Activated T-cell treated with anti-CD3 and anti-CD28 coated beads, Interleukin-2, amount 50 U/mL, for 4 hours (primary cell): Measurements from ENCODE around the gene MORN5. TPM values are rescaled to one million over a fixed set of nuclear protein-coding genes. Genes with fewer than 3 reads are reported as not detected.

ENCODE experiments used
- ATAC-seq, 2 donors: fragments of 200-7000 bp; cut with Tn5 transposase; one replicate each; pipeline ENCODE4 v1.10.0; 2021
- DNase-seq: peaks from one replicate; pipeline ENCODE4 v3.0.0-alpha.2; 2020
- H3K27me3 Mint-ChIP-seq: one replicate; pipeline ENCODE4 v1.8.0; 2021; ENCODE audit warnings: low read depth, mixed read lengths
- H3K36me3 Mint-ChIP-seq: one replicate; pipeline ENCODE4 v1.8.0; 2022; ENCODE audit warnings: mixed read lengths; ENCODE audit not compliant: insufficient read depth
- H3K4me1 Mint-ChIP-seq: one replicate; pipeline ENCODE4 v1.8.0; 2021; ENCODE audit warnings: low read depth, mixed read lengths
- H3K4me3 Mint-ChIP-seq: one replicate; pipeline ENCODE4 v1.8.0; 2021; ENCODE audit warnings: mild to moderate bottlenecking, moderate library complexity, mixed read lengths
- H3K9me3 Mint-ChIP-seq: one replicate; pipeline ENCODE4 v1.8.0; 2021; ENCODE audit warnings: mixed read lengths
- total RNA-seq, 3 donors: library from RNA; stranded (reverse); gene quantifications; one replicate each; pipeline ENCODE4 v1.2.1, GENCODE V29; 2021

Gene MORN5
- total RNA-seq, 3 donors from 2014 or later: not detected

DNA sequence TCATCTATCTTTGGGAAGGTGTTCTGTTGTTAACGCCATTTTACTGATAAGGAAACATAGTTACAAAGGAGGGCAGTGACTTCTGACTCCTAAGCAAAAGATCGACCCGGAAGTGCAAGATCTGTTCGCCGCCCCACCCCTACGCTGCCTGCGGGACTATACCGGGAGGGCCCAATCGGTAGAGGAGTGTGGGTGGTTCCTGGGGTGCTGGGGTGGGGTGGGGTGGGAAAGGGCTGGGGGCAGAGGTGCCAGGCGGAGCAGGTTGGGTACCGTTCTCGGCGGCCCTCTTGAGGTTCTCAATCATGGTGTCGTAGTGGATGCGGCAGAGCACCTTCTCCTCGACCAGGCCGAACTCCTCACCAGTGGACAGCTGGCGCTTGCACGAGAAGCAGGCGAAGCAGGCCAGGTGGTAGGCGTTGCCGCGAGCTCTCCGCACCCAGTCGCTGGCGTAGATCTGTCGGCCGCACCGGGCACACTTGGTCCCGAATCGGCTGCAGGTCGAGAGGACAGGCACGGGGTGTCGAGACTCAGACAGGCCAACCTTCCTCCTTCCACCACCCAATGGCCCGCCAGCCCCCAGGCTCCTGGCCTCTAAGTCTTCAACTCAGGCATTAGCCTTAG is 57.2 kb downstream of the MORN5 start:
- Mint-ChIP-seq H3K9me3 (no peaks in the 10 kb centered on the region), H3K4me1 (peaks cover 31% of the 10 kb centered on the region), H3K4me3 (no peak overlapping the region), H3K27me3 (peaks cover 84% of the 10 kb centered on the region), H3K36me3 (no peaks in the 10 kb centered on the region)
- no peak for ATAC-seq
- no peak for DNase-seq

DNA sequence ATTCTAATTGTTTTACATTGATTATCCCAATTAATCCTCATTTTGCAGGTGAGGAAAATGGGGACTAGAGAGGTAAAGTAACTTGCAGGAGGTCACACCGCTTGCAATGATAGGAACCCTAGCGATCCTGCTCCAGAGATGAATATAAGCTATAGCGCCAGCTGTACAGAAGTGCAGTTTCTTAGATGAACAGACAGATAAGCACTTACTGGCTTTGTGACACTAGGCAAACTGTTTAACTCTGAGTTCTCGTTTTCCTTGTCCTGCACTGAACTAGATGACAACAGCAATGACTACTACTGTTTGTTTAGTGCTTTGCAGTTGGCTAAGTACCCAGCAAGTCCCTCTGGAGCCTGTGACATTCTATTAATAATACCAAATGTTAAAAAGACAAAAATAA is 57.9 kb downstream of the MORN5 start:
- H3K4me1 Mint-ChIP-seq: peaks cover 31% of the 10 kb centered on the region
- ATAC-seq (no peak), DNase-seq (no peak)
- H3K27me3 Mint-ChIP-seq: peaks cover 85% of the 10 kb centered on the region
- H3K4me3 Mint-ChIP-seq: no peak overlapping the region
- no peaks in the 10 kb centered on the region for H3K36me3 Mint-ChIP-seq
- no peaks in the 10 kb centered on the region for H3K9me3 Mint-ChIP-seq

DNA sequence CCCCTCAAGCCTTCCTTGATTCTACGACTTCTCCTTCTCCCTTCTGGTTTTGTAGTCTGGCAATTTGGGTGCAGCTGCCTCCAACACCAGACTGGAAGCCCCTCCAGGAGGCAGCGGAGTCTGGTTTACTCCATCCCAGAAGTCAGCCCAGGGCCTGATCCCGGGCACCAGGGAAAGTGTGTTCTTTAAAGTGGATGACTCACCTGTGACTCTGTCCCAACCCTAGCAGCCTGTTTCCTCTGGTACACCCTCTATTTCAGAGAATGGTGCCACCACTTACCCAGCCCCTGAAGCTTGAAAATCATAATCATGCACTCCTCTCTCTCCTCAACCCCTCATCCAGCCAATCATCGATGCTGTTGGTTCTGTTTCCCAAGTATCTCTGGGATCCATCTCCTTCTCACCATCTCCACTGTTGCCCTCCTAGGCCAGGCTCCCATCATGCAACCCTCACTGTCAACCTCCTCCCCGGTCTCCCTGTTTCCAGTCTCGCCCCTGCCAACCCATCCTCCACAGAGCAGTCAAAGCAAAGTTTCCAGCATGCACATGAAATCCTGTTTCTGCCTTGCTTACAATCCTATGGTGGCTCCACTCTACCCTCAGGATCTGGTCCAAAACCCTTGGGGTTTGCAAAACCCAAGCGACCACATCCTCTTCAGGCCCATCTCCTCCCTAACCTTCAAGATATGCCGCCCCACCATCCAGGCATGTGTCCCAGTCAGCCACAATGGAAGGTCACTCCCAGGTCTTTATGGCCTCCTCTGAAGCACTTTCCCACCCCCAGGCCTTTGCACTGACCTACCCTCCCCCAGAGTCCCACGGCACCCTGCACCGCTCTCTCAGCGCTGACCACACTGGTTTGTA is 58.6 kb downstream of the MORN5 start:
- no peak for ATAC-seq
- Mint-ChIP-seq H3K36me3 (no peaks in the 10 kb centered on the region), H3K27me3 (peaks cover 85% of the 10 kb centered on the region), H3K4me3 (peak overlapping the region; percentile 57), H3K9me3 (no peaks in the 10 kb centered on the region), H3K4me1 (peaks cover 27% of the 10 kb centered on the region)
- no peak for DNase-seq

DNA sequence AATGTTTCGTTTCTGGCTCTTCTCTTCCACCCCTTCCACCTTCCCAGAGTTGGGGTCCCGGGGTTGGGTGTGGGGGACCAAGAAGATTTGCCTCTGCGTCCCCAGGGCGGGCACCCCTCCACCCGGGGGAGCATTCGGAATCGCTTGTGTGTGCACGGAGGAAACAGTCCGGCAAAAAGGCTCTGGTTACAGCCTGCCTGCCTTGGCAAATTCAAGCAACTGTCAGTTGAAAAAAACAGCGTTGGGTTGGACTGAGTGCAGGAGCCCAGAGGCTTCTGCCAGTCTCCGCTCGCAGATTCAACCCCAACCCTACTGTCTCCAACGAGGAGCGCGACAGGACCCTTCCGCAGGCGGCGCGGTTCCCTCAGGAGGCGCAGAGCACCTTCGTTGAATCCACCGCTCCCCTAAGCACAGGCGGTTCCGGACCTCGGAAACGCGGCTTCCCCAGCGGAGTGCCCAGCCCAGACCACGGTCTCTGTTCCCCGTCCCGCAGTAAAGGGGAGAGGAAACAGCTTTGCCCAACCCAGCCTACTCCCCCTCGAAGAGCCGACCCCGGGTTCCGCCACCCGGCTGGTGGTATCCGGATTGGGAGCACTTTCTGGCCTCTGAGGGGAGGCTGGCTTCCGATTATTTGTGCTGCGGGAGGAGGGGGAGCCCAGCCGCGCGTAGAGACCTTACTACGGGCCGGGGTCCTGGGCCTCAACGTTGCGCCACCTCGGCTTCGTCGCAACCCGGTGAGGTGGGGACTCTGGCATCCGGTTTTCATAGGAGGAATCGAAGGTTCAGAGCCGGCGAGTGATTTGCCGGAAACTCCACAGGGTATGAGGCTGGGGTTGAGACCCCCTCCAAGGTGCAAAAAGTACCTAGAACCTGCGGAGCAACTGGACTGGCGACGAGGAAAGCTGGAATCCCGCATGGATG is 59.5 kb downstream of the MORN5 start:
- Mint-ChIP-seq H3K4me1 (peaks cover 27% of the 10 kb centered on the region), H3K4me3 (peak overlapping the region; percentile 57), H3K27me3 (peaks cover 85% of the 10 kb centered on the region), H3K9me3 (no peaks in the 10 kb centered on the region), H3K36me3 (no peaks in the 10 kb centered on the region)
- ATAC-seq (peak; percentile 34 to 35), DNase-seq (no peak)

DNA sequence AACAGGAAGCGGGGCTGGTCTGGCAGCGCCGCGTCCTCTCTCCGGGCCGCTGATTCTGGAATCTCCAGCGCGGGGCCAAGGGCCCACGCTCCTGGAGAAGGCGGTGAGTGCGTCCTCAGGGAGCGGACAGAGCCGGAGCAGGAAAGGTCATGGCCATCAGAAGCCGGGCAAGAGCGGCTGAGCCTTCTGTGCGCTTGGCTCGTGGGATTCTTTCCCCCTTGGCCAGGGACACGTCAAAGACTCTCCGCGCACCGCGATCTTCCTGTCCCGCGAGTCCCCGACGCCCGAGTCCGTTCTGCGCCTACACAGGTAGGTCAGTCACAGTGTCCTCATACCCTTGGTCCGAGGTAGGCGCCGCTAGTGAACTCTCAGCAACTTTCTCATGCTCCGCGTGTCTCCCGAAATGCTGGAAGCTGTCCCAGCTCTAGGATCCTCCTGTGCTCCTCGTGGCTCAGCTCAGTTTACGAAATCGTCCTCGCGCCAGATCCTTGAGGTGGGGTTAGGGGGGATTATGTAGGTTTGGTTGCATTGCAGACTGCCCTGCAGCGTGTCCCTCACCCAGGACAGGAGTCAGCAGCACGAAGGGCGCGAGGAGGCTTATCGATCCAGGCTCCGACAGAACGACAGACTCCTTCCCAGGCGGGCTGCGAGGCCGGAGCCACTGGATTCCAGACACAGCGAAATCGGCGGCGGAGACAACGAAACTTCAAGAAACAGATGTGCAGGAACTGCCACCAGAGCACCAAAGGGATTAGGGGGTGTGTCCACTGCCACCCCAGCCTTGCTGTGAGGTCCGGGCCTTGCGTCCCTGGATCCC is 60.4 kb downstream of the MORN5 start:
- Mint-ChIP-seq H3K4me3 (peak overlapping the region; percentile 57), H3K9me3 (no peaks in the 10 kb centered on the region), H3K36me3 (no peaks in the 10 kb centered on the region), H3K27me3 (peaks cover 85% of the 10 kb centered on the region), H3K4me1 (peaks cover 27% of the 10 kb centered on the region)
- ATAC-seq (no peak), DNase-seq (no peak)

DNA sequence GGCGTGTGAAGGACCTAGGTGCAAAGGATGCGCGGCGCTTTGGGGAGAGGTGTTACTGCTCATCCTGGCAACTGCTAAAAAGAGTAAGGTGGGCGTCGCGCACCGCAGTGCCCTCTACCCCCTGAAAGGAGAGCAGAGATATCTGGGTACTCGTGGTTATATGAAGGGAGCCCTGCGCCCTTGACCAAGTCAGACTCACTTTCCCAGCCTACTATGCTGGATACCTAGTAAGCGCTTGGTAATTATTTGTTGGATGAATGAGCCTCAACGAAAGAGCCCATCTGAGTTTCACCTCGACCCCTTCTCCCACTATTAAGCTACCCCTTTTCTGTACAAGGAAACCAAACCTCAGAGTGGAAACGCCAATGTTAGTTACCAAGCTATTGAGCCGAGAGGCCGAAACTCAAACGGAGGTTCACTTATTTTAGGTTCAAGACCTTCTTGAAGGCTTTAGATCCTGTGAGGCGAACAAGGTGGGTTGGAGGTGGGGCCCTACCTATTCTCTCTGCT is 61.0 kb downstream of the MORN5 start:
- Mint-ChIP-seq H3K4me1 (peaks cover 27% of the 10 kb centered on the region), H3K27me3 (peaks cover 81% of the 10 kb centered on the region), H3K9me3 (no peaks in the 10 kb centered on the region), H3K36me3 (no peaks in the 10 kb centered on the region), H3K4me3 (no peak overlapping the region)
- ATAC-seq: no peak
- DNase-seq: no peak

DNA sequence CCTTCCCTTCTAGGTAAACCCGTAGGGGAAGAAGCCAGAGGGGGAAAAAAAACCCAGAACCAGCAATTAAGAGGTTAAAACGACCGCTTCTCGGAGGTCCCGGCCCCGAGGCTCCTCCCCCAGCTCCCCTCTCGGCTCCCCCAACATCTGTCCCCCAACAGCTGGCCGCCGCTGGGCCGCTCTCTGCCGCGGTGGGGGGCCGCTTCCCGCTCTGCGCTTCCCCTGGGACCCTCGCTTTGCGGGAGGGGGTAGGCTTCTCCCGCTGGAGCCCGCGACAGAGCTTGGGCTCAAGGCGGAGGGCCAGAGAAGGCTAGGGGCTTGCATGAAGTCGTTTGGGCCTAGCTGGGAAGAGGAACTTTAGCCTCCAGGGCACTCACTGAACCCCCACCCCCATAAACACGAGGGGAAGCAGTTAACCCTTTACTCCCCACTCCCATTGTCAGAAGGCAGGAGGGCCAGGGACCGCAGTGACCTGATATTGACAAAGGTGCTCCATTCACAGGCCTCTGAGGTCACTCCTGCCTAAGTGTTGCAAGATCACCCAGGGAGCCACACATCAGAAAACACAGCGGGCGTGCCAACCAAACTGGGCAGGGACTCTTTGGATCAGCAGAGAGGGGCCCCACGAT is 61.6 kb downstream of the MORN5 start:
- no peaks in the 10 kb centered on the region for H3K36me3 Mint-ChIP-seq

DNA sequence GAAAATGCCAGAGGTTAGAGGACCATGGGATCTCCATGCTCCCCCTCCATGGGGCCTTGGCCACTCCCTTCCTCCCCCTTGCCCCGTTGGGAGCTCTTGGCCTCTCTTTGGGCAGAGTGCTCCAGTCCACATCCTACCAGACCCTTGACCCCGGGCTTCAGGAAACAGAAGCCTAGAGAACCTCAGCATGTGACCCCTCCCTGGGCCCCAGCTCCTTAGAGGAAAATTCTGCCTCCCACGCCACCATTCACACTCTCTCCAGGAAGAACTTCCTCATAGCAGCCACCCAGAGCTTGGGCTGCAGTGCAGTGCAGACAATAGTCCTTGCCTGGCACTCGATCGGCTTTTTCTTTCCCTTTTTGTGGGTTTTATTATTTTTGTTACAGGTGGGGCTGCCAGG is 63.1 kb downstream of the MORN5 start:
- Mint-ChIP-seq H3K4me3 (no peak overlapping the region), H3K9me3 (no peaks in the 10 kb centered on the region), H3K4me1 (peaks cover 31% of the 10 kb centered on the region), H3K36me3 (no peaks in the 10 kb centered on the region), H3K27me3 (peaks cover 80% of the 10 kb centered on the region)
- DNase-seq (no peak), ATAC-seq (no peak)

More for the DNA sequence above, 61.6 kb downstream of the MORN5 start:
- Mint-ChIP-seq H3K27me3 (peaks cover 77% of the 10 kb centered on the region), H3K4me3 (no peak overlapping the region), H3K4me1 (peaks cover 28% of the 10 kb centered on the region), H3K9me3 (no peaks in the 10 kb centered on the region)
- ATAC-seq (no peak), DNase-seq (no peak)

DNA sequence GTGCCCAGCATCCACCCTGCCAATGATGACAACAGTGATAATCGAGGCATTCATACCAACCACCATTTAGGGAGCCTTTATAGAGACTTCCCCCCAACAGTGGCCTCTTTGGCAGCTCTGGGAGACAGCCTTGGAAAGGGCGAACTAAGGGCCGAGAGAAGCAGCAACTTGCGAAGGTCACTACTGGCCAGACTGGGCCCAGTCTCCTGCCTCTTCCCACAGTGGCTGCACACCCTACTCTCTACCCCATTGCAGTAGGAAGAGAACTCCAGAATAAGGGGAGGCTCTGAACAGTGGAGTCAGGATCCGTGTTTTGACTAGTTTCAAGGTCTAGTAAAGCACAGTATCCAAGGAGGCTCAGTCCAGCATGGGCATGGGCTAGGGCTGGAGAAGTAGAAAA is 63.7 kb downstream of the MORN5 start:
- Mint-ChIP-seq H3K27me3 (peaks cover 74% of the 10 kb centered on the region), H3K36me3 (no peaks in the 10 kb centered on the region), H3K4me1 (peaks cover 24% of the 10 kb centered on the region), H3K9me3 (no peaks in the 10 kb centered on the region), H3K4me3 (no peak overlapping the region)
- DNase-seq (no peak), ATAC-seq (no peak)

DNA sequence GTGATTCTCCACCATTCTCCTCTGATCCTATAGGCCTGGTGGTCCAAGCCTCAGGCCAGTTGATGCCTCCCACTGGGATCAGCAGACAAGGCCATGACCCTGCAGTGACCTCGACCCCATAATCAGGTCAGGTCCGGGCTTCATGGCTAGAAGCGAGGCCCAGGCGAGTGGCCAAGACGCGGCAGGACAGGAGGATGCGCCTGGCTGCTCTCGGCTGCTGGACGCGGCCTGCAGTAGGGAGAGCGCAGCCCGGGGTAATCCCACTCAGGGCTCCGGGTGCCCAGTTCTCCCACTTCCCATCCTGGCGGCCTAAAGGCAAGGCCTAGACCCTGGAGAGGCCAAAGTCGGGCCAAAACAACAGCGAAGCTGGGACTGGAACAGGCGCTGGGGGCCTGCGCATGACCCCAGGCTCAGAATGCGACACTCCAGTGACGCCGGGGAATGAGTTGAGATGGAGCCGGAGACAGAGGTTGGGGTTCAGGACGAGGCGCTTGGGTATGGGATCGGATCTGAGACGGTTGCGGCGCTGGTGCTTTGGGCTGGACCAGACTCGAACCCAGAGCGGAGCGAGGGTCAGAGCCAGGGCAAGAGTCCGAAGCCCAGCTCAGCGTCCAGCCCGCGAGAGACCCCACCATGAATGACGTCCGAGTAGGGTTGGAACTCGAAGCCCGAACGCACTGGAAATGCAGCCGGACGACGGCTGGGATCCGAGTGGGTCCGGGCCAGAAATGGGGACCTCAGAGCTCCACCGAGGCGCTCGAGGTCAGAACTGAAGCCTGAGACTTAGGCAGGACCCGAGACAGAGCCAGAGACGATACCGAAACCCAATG is 65.8 kb downstream of the MORN5 start:
- DNase-seq (no peak), ATAC-seq (no peak)

DNA sequence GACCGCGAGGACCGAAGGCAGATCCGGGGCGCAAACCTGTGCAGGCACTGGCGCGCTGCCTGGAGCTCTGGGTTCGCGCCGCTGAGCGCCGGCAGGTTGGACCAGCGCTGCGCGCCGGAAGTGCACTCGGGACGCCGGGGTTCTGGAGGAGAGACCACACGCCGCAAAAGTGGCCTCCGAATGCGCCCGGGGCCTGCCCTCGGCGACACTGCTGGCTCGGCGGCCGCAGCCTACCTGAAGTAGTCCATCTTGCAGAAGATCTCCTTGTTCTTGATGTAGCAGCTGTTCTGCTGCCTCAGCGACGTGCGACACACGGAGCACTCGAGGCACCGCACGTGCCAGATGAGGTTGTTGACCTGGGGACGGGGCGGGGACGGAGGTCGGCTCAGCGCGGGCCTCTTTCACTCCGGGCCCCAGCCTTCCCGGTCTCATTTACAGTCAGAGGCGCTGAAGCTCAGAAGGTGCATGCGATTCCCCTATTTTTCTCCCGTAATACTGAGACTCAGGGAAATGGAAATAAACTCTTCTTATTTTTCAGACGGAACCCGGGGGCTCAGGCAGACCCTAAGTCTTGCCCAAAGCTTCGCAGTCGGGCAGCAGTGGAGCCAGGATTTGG is 66.5 kb downstream of the MORN5 start:
- H3K4me1 Mint-ChIP-seq: peaks cover 7% of the 10 kb centered on the region
- no peaks in the 10 kb centered on the region for H3K9me3 Mint-ChIP-seq
- no peak for ATAC-seq
- DNase-seq: no peak
- H3K36me3 Mint-ChIP-seq: no peaks in the 10 kb centered on the region
- H3K4me3 Mint-ChIP-seq: peak overlapping the region; percentile 2
- peaks cover 47% of the 10 kb centered on the region for H3K27me3 Mint-ChIP-seq

More for the DNA sequence above, 65.8 kb downstream of the MORN5 start:
- H3K27me3 Mint-ChIP-seq: peaks cover 53% of the 10 kb centered on the region
- H3K4me3 Mint-ChIP-seq: no peak overlapping the region
- no peaks in the 10 kb centered on the region for H3K36me3 Mint-ChIP-seq
- no peaks in the 10 kb centered on the region for H3K9me3 Mint-ChIP-seq
- H3K4me1 Mint-ChIP-seq: peaks cover 7% of the 10 kb centered on the region
